ENCODE results near the gene RNF31. TPM values are rescaled to one million over a fixed set of nuclear protein-coding genes. Genes with fewer than 3 reads are reported as not detected.

The RNF31 gene
- polyA plus RNA-seq, 1 donor from 2014 or later: 98.7 TPM

- Histone ChIP-seq H2AFZ (ENCODE audit: low read depth, low read length) (no peak overlapping the region), H4K20me1 (ENCODE audit: insufficient read depth) (no peaks in the 10 kb centered on the region), H3K4me2 (ENCODE audit: low read length) (no peak overlapping the region), H3F3A (ENCODE audit: insufficient read depth, low read length, poor library complexity, severe bottlenecking) (no peaks in the 10 kb centered on the region), H3K9me3 (ENCODE audit: low read length) (no peaks in the 10 kb centered on the region), H3K9ac (ENCODE audit: low read length) (no peak overlapping the region), H3K79me2 (replicated peaks; ENCODE audit: insufficient read depth, low read length) (no peaks in the 10 kb centered on the region), H3K36me3 (ENCODE audit: insufficient read depth, low read length) (no peaks in the 10 kb centered on the region), H3K9me2 (ENCODE audit: insufficient read depth, low read length) (no peaks in the 10 kb centered on the region), H3K27me3 (ENCODE audit: insufficient read depth, low read depth, low read length) (no peaks in the 10 kb centered on the region), H3K27ac (ENCODE audit: low read length) (no peak overlapping the region), H3K4me3 (ENCODE audit: low read length) (peak overlapping the region; percentile 66)
- TF ChIP-seq REST (IDR thresholded peaks at IDR 0.05; ENCODE audit: borderline replicate concordance) (no peak), EP300 (conservative IDR thresholded peaks at IDR 0.05; ENCODE audit: poor library complexity, severe bottlenecking) (no peak), SMC3 (conservative IDR thresholded peaks at IDR 0.05; ENCODE audit: poor library complexity) (no peak), RAD21 (conservative IDR thresholded peaks at IDR 0.05) (no peak), POLR2AphosphoS5 (IDR thresholded peaks at IDR 0.05) (no peak), MXI1 (conservative IDR thresholded peaks at IDR 0.05; ENCODE audit: poor library complexity, severe bottlenecking) (no peak), CTCF (IDR thresholded peaks at IDR 0.05; ENCODE audit: poor library complexity, severe bottlenecking) (no peak), TAF1 (IDR thresholded peaks at IDR 0.05; ENCODE audit: low read depth) (no peak), EZH2 (IDR thresholded peaks at IDR 0.05; ENCODE audit: borderline replicate concordance, insufficient read depth, low read length, poor library complexity, severe bottlenecking) (no peak)
These were observed 25.6 kb downstream of the RNF31 start for GRCh38 chr14:24172871-24173281.

- no peaks in the 10 kb centered on the region for H4K20me1 ChIP-seq (ENCODE audit: insufficient read depth)
- H3K79me2 ChIP-seq (replicated peaks; ENCODE audit: insufficient read depth, low read length): no peaks in the 10 kb centered on the region
- no peaks in the 10 kb centered on the region for H3K27me3 ChIP-seq (ENCODE audit: insufficient read depth, low read depth, low read length)
- H3F3A ChIP-seq (ENCODE audit: insufficient read depth, low read length, poor library complexity, severe bottlenecking): no peaks in the 10 kb centered on the region
- no peak overlapping the region for H2AFZ ChIP-seq (ENCODE audit: low read depth, low read length)
- no peak overlapping the region for H3K27ac ChIP-seq (ENCODE audit: low read length)
- no peaks in the 10 kb centered on the region for H3K36me3 ChIP-seq (ENCODE audit: insufficient read depth, low read length)
- no peaks in the 10 kb centered on the region for H3K9me3 ChIP-seq (ENCODE audit: low read length)
- no peaks in the 10 kb centered on the region for H3K9me2 ChIP-seq (ENCODE audit: insufficient read depth, low read length)
- no peak overlapping the region for H3K4me3 ChIP-seq (ENCODE audit: low read length)
- no peak for TF ChIP-seq EZH2 (IDR thresholded peaks at IDR 0.05; ENCODE audit: borderline replicate concordance, insufficient read depth, low read length, poor library complexity, severe bottlenecking)
- no peak for TF ChIP-seq REST (IDR thresholded peaks at IDR 0.05; ENCODE audit: borderline replicate concordance)
- TF ChIP-seq CTCF (IDR thresholded peaks at IDR 0.05; ENCODE audit: poor library complexity, severe bottlenecking): no peak
- TF ChIP-seq SMC3 (conservative IDR thresholded peaks at IDR 0.05; ENCODE audit: poor library complexity): no peak
- TF ChIP-seq EP300 (conservative IDR thresholded peaks at IDR 0.05; ENCODE audit: poor library complexity, severe bottlenecking): no peak
- no peak for TF ChIP-seq POLR2AphosphoS5 (IDR thresholded peaks at IDR 0.05)
- no peak overlapping the region for H3K4me2 ChIP-seq (ENCODE audit: low read length)
- no peak overlapping the region for H3K9ac ChIP-seq (ENCODE audit: low read length)
These were observed 29.3 kb downstream of the RNF31 start for GRCh38 chr14:24176599-24176998.

All from neural cell (in vitro differentiated cells).